HG03064 (cell line): ENCODE data around the gene MAD1L1.

Source experiments
- ATAC-seq: cut with Tn5 transposase; IDR thresholded peaks from one replicate; pipeline ENCODE4 v1.9.1; 2021; ENCODE audit warnings: low read depth; ENCODE audit not compliant: unreplicated experiment

Gene MAD1L1

DNA sequence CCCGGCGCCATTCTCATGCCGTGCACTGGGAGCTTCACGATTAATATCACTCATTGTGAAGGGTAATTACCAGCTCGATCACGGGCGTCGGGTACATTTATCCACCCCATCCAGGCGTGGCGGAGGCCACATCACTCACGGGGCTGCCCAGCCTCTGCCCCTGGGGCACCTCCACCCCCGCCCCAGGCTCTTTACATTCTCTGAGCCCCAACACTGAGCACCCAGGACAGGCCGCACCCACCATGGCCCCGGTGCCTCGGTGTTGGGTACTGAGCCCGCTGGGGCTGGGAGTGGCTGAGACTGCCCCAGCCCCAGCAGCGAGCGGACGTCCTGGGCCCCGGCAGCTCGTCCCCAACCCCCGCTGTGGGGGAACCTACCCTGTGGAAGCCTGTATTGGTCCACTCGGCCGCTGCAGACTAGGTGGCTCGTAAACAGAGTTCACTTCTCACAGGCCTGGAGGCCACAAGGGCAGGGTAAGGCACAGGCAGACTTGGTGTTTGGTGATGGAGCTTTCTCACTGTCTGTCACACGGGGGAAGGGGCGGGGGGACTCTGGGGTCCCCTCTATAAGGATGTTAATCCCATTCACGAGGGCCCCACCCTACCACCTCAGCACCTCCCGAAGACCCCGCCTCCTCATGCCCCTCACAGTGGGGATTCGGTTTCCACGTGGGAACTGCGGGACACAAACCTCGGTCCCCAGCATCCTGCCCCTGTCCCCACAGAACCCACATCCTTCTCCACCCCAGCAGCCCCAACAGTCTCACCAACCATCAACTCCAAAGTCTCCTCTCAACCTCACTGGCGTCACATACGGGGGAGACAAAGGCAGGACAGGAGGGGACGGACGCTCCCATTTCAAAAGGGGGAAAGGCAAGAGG, 378.5 kb downstream of the MAD1L1 start:
- ATAC-seq = no peak

DNA sequence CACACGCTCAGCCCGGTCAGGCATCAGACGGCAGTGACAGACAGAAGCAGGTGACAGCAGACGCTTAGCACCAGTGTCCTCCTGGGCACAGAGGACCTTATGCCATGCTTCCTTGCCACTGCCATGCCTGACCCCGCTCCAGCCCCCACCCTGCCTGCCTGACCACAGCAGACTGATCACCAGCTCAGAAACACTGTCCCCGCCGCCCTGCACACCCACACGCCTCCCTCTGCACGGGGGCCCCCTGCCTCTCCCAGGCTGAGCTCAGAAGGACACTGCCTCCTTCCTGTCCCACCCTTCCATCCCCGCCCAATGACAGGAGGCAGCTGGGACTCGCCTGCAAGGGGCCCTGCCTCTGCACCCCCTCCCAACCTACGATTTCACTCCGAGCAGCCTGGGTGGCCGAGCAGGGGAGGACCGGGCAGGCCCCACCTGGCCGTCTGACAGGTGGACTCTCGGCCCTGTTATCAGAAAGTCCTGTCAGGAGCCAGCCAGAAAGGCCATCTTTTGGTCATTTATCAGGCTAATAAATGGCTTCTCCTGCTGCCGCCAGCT, 379.2 kb downstream of the MAD1L1 start:
- no peak for ATAC-seq

DNA sequence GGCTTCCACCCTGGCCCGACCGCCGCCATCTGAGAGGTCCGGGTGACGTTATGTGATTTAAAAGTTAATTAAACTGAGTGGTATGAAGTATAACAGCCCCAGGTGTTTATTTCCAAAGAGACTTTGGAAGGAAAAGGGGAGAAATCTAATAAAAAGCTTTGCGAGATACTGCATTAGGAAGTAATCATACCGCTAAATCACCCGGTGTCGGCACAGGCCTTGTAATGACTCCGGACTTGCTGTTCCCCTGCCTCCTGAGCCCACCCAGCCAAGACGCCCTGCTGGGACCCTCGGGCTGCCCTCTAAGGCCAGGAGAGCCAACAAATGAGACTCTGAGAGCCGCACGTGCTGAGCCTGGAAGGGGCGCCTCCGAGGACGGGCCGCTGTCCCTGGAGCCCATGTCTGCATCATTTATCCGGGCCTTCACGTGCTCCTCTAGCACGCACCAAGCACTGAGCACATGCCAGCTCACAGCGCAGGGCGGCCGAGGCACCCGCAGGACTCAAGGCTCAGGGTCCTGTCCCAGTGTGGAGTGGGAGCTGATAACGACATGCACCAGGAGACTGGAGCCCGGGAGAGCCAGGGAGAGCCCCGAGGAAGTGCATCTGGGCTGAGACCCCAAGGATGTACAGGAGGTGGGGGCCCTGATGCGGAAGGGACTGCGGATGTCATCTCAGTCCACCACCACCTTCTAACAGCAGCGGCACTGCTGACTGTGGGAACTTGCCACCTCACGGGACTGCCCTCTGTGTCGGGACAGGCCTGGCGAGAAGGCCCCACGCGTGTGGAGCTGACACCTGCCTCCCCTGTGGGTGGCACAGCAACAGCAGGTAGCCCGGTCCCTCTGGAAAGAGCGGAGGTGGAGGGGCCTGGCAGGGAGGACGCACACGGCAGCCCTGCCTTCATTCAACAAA, 380.0 kb downstream of the MAD1L1 start:
- no peak for ATAC-seq

DNA sequence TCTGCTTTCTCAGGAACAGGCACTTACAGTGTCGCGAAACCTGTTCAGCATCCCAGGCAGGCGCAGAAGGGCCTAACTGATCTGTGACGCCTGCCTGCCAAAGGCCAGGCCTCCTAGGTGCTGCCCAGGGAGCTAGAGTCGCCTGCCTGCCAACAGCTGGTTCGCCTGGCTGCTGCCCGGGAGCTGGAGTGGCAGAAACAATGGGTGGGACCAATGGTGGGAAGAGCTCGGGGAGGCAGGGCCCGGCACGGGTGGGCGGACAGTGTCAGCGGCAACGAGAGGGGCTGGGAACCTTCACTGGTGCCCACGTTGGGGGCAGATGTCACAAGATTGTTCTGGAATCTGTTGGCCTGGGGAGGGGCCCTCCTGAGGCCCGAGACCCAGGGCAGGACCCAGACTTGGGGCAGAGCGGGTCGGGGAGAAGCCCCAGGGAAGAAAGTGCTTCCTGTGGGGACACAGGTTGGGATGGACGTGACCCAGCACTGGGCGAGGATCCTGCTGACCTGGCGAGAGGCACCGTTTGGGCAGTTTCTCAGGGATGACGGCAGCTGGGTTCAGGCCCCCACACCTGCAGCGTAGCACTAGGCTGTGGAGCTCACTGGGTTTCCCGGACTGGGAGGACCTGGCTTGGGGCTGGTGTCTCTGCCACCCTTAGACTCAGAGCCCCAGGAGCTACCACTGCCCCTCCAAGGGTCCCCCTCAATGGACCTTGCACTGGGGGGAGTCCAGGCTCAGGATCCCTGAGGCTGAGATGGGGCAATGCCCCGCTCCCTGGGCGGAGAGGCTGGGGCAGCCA, 380.8 kb downstream of the MAD1L1 start:
- no peak for ATAC-seq

DNA sequence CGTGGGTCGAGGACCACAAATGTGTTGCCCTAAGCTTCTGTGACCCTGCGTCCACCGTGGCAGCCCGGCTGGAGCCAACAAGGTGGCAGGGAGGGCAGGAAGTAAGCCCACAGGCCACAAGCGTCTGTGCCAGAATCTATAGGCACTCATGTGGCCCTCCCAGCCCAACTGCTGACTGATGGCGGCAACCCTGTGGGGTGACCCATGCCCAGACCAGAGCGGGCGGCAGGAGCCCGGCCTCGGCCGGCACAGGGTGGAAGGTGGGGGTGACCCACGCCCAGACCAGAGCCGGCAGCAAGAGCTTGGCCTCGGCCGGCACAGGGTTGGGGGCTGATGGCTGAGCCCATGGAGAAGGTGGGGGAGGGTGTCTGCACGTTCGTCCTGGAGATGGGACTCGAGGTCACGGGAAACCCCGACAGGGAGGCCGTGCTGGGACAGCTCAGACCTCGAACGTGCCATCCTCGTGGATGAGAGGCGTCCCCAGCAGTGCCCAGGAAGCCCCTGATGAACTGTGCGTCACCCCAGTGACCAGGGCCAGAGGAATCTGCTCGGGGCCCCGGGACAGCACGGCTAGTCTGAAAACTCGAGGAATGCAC, 381.7 kb downstream of the MAD1L1 start:
- no peak for ATAC-seq

DNA sequence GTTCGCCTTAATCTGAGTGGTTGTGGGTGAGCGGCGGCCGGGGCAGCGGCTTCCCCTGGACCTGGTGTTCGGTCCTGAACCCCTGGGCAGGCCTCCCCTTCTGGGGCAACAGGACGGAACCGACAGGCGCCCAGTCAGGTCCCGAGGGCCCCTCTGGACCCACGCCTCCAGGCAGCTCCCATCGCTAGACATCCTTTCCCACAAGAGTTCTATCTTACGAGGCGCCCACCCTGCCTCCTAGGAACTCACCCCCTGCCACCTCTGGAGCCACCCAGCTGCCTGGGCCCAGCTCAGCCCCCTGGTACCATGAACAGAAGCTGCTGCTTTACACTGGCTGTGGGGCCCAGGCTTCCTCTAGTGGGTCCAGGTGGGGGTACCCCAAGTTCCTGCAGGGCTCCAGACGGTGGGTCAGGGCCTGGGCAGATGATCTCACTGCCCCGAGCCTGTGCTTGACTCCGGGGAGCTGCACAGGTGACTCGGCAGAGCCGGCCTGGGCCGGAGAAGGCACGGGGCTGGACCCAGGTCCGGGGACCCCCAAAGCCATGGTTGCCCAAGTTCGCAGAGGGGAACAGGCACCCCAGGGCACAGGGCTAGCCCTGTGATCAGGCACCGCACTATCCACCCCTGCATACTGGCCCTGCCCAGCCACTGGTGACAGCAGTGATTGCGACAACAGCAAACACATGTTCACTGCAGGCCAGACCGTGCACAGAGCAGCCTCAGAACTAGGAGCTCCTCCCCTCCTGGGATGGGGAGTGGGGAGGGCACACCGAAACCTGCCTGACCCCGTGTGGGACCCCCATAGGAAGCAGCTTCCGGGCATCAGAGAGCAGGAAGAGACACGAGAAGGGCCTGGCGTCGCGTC, 382.4 kb downstream of the MAD1L1 start:
- no peak for ATAC-seq

DNA sequence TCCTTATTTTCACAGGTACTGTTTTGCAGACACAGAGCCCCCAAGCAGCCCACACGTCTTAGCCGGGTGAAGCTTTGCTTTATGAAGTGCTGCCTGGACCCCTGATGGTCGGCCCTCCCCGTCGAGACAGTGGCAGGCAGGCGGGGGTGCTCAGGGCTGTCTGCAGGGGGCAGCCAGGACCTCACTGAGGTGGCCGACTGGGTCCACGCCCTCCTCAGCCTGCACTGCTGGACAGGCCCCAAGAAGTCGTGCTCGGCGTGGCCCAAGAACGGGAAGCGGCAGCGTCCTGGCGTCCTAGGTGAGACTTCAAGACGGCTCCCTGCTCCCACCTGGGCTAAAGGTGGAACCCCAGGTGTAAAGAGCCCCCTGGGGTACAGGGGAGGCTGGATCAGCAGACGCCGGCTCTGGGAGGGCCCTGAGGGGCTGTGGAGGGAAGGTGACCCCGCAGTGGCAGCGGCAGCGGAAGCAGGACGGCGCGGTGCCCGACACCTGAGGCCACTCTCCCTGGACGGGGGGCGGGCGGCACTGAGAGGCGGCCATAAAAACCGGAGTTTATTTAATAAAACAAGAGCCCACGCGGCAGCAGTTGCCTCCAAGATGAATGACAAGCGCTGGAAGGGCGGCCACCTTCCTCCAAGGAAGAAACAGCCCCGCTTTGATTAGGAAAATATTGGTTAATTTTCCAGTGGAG, 383.2 kb downstream of the MAD1L1 start:
- ATAC-seq = no peak

DNA sequence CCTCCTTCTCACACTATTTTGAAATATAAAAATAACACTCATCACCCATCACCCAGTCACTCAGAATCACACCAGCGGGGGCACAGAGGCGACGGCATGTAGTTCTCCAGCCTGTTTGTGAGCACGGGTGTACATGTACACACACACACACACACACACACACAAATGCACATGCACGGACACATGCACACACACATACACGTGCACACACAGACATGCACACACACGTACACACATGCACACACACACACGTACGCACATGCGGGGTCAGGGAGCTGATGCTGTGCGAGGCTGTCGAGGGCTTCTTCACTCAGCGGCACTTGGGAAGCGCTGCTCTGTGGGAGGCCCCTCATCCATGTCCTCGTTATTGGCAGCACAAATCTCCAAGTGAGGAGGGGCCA, 383.8 kb downstream of the MAD1L1 start:
- ATAC-seq = no peak

DNA sequence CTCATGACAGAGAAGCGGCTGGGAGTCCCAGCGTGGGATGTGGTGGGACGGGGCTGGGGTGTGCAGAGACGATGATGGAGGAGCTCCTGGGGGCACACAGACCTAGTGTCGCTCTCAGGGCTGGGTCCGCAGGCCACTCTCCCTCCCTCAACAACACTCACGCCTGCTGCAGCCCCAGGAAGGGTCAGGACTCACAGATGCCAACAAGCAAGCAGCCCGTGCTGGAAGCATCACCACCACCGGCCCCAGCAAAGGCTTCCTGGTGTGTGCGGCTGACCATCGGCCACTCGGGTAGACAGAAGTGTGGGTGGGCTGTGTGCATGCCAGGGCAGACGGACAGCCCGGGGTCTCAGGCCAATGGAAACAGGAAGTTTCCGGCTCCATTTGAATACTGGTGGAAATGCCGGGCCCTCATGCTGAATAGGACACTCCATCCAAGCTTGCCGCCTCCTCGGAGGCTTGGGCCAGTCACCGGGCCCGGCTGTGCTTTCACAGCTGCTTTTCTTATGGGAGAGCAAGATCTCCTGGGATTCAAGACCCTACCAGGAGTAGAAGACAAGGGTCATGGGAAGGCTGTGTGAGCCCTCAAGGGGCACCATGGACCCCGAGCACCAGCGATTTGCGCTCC, 384.6 kb downstream of the MAD1L1 start:
- ATAC-seq = no peak

DNA sequence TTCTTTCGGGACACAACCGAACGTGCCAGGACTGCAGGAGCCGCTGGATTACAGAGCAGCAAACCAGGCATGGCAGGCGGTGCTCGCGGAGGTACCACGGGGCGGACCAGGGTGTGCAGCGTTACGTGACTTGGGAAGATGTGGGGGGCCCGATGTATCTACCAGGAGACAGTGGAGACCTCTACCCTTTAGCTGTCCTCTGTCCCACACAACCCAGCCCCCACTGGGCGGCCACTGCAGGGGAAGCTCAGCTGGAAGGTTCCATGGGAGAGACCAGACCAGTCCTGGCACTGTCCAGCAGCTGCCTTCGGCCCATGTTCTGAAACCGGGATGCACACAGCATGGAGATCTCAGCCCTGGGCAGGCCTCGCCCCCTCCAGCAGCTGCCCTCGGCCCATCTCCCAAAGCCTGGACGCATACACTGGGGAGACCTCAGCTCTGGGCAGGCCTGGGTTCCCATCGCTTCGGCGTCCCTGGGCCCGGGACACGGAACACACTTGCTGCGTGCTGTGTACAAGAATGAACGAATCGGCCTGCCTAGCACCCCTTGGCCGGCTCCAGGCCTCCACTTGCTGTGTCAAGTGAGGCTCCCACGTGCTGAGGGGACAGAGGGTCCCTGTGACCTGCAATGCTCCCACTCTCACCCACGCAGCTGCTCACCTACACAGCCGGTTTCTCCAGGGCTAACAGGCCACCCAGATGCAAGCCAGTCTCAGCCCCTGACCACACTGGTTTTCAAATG, 385.3 kb downstream of the MAD1L1 start:
- no peak for ATAC-seq

DNA sequence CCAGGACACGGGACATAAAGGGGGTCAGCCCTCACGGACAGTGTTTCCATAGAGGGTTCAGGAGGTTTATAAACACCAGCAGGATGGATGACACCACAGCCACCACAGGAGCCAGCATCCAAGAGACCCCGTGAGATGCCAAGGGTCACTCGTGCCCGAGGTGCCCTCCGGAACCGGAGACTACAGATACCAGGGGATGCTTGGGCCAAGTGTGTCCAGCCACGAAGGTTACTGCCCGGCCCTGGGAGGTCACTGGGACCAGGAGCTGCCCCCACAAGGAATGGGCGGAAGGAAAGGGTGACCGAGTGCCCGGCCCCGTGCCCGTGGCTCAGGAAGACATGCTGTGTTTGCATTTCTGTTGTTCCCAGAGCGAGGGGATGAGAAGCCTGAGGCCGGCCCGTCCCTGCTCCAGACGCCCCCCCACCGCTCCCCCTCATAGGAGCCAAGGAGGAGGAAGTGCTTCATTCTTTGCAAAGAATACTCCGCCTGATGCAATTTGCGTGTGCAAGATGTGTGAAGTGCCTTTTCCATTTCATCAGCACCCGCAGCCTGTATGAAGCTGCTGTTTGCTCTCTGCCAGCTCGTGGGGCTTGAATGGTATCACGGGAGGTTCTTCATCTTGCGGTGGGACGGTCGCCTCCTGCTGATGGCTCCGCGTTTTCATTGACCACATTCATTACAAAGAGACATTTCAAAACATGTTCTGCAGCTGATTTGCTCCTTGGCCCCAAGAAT, 386.2 kb downstream of the MAD1L1 start:
- ATAC-seq = no peak

DNA sequence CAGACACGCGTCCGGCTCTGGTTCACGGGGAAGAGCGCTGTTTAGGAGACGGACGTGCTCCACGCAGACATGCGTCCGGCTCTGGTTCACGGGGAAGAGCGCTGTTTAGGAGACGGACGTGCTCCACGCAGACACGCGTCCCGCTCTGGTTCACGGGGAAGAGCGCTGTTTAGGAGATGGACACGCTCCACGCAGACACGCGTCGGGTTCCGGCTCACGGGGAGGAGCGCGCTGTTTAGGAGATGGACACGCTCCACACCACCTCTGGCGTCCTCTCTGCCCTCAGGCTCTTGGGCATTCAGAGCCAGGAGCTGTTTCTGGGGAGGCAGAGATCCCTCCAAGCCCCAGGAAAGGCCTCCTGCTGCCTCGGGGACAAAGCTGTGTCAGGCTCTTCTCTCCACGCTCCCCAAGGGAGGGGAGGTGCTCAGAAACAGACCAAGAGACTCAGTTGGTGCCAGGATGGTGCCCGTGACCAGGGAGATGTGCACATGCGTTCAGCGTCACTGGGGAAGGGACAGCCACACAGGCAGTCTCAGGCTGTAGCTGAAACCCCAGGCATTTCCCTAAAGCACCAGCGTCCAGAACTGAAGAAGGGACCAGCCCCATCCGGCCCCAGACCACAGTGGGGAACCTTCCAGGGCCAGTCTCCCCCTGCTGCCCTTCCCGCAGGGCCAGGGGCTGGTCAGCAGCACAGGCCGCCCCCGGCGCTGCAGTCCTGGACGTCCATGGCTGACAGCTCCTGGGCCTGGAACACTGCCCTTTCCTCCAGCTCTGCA, 387.0 kb downstream of the MAD1L1 start:
- ATAC-seq = no peak

DNA sequence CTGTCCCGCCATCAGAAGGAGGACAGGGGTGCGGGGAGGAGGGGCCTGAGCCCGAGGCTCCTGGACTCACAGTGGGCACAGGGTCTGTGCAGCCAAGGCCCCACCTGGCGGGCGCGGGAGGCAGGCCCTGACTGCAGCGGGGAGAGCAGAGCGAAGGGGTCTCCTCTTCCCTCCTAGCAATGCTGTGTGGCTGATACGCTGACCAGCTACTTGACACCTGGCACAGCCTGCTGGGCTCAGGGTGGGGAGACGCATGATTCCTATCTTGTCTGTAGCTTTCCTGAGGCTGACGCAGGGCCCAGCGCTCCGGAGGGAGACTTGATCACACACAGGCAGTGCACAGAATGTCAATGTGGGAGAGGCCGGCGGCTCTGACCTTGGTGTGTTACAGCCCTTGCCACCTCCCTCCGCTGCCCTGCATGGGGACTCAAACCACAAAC, 387.8 kb downstream of the MAD1L1 start:
- no peak for ATAC-seq

DNA sequence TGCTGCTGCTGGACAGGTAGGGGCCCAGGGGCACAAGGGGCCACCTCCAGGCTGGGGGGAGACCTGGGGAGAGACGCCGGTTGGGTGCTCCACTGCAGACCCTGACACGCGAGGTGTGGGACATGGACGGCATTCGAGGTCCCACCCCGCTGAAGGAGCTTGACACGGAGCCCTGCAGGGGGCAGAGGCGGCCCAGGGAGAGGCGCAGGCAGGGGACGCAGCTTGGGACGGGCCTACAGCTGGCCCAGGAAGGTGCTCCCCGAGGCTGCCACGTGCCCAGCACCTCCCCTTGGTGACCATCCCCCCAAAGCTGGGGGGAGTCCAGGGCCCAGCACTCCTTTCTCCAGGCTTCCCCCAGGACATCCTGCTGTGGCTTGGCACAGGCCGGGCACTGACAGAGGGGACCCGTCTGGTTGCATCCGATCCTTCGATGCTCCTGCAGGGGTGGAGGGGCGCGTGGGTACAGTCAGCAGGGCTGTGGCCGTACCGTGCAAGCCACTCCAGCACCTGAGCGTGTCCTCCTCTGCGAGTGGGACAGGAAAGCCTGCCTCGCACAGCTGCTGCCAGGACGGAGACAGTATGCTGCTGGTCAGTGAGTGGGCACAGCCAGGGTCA, 388.3 kb downstream of the MAD1L1 start:
- ATAC-seq = no peak

DNA sequence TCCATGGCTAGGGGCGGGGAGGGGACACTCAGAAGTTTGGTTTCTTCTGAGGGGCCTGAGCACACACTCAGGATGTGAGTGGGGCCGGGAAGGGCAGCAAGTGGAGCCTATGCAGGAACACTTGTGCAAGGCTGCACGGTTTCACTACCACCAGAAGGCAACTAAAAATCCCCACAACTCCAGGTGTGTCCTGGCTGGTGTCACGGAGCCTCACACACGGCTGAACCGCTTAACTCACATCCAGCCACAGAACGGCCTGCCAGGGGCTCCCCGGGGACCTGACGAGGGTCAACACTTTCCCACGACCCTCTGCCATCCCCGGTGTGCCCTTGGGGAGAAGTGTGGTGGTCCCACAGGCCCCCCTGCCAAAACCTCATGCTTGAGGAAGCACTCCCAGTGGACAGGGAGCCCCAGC, 388.8 kb downstream of the MAD1L1 start:
- ATAC-seq = no peak
